ENCODE measurements around the gene VPREB3.

DNA sequence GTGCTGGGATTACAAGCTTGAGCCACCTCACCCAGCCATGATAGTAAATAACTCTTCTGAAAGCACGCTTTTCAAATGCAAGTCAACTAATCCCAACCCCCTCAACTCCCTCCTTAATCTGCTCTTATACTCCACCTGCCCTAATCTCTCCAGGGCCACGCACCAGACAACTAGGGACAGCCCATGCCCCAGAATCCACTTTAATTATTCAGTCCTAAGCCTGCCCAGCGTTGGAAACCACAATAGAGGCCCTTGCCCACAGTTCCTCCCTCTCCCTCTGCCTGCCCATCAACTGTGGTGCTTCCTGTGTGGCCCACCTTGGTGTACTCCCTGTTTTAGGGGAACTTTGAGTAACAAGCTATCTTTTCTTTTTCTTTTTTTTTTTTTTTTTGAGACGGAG, 2.7 kb upstream of the VPREB3 start:
- no peak for TF ChIP-seq POLR2A (IDR thresholded peaks at IDR 0.05; ENCODE audit: low read length)
- no peak for TF ChIP-seq CTCF (IDR thresholded peaks at IDR 0.05)
- TF ChIP-seq EHMT2 (IDR thresholded peaks at IDR 0.05; ENCODE audit: low read depth): no peak
- TF ChIP-seq, protein P1, sequence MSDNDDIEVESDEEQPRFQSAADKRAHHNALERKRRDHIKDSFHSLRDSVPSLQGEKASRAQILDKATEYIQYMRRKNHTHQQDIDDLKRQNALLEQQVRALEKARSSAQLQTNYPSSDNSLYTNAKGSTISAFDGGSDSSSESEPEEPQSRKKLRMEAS (IDR thresholded peaks at IDR 0.05): no peak
- TF ChIP-seq E2F6 (IDR thresholded peaks at IDR 0.05; ENCODE audit: borderline replicate concordance, low read depth): no peak
- TF ChIP-seq PHF8 (IDR thresholded peaks at IDR 0.05; ENCODE audit: borderline replicate concordance, low read depth): no peak
- TF ChIP-seq JUNB (IDR thresholded peaks at IDR 0.05): no peak
- no peak for TF ChIP-seq RAD21 (conservative IDR thresholded peaks at IDR 0.05 in 1 of 2, IDR thresholded peaks at IDR 0.05 in 1 of 2)
- TF ChIP-seq RCOR1 (IDR thresholded peaks at IDR 0.05; ENCODE audit: low read depth, low read length): no peak
- no peak for TF ChIP-seq HEYL (CRISPR knock-in tag; IDR thresholded peaks at IDR 0.05)
- no peak for TF ChIP-seq FOSL2 (IDR thresholded peaks at IDR 0.05)
- TF ChIP-seq FOSL2 (CRISPR knock-in tag; IDR thresholded peaks at IDR 0.05): no peak
- no peak for TF ChIP-seq ZSCAN20 (CRISPR knock-in tag; IDR thresholded peaks at IDR 0.05)
- no peak for TF ChIP-seq ELK1 (IDR thresholded peaks at IDR 0.05; ENCODE audit: low read depth, low read length)
- no peak for TF ChIP-seq ESRRA (IDR thresholded peaks at IDR 0.05; ENCODE audit: borderline replicate concordance, low read length)
